ENCODE results near the gene ELMO1. TPM values are rescaled to one million over a fixed set of nuclear protein-coding genes. Genes with fewer than 3 reads are reported as not detected.

ELMO1 gene
- total RNA-seq, 1 experiment from 2014 or later = 7.8 TPM

GRCh38 chr7:37212051-37212450, 236.6 kb downstream of the ELMO1 start:
- H3K9me3 ChIP-seq (ENCODE audit: control insufficient read depth, low read depth, low read length) = no peaks in the 10 kb centered on the region
- Mint-ChIP-seq H3K36me3 (ENCODE audit: insufficient read depth in 1 of 3, low read depth in 3 of 3) (peaks cover 0 to 5% (median 2%) of the 10 kb centered on the region in 3 experiments; a peak in 1 of 7 replicates), H3K9me3 (no peaks in the 10 kb centered on the region)

More at GRCh38 chr7:37212051-37212450, 236.6 kb downstream of the ELMO1 start:
- Histone ChIP-seq H3K79me2 (ENCODE audit: insufficient read depth, low read length) (no peaks in the 10 kb centered on the region), H4K91ac (ENCODE audit: insufficient read length, low read depth, low read length) (no peak overlapping the region), H3K27ac (ENCODE audit: insufficient read length, low read depth, low read length) (no peak overlapping the region), H3K23ac (ENCODE audit: insufficient read length, low read depth, low read length) (no peak overlapping the region), H3T11ph (ENCODE audit: low read length) (no peak overlapping the region), H2BK120ac (ENCODE audit: low read depth, low read length, poor library complexity, severe bottlenecking) (no peak overlapping the region), H3K56ac (ENCODE audit: insufficient read length, low read depth, low read length) (no peak overlapping the region), H4K5ac (ENCODE audit: insufficient read length, low read depth, low read length) (no peak overlapping the region), H3K27me3 (ENCODE audit: insufficient read depth, low read length) (no peaks in the 10 kb centered on the region), H2BK20ac (ENCODE audit: low read depth, low read length, poor library complexity, severe bottlenecking) (no peak overlapping the region), H3K79me1 (ENCODE audit: insufficient read depth, low read depth, low read length, poor library complexity, severe bottlenecking) (no peaks in the 10 kb centered on the region), H2BK12ac (ENCODE audit: insufficient read length, low read depth, low read length) (no peak overlapping the region), H2AFZ (ENCODE audit: low read length) (no peak overlapping the region), H3K4ac (ENCODE audit: low read depth, low read length) (no peak overlapping the region), H3K4me2 (ENCODE audit: insufficient read depth, insufficient read length, low read length) (no peak overlapping the region), H3K9ac (ENCODE audit: extremely low read depth, insufficient read length, low read length) (no peak overlapping the region), H2AK5ac (ENCODE audit: insufficient read length, low read length) (no peak overlapping the region), H4K20me1 (ENCODE audit: control insufficient read depth, insufficient read depth, insufficient read length) (no peaks in the 10 kb centered on the region), H3K23me2 (ENCODE audit: insufficient read length, low read depth, low read length, poor library complexity, severe bottlenecking) (no peaks in the 10 kb centered on the region), H3K4me1 (ENCODE audit: insufficient read depth, low read length) (peaks cover 9% of the 10 kb centered on the region; the same call in 1 of the 2 replicates), H3K18ac (ENCODE audit: insufficient read length, low read depth, low read length) (no peak overlapping the region), H4K8ac (replicated peaks; ENCODE audit: insufficient read length, low read depth, low read length) (no peak overlapping the region), H2BK15ac (ENCODE audit: low read depth, low read length) (no peak overlapping the region), H3K14ac (ENCODE audit: insufficient read depth, low read length) (no peak overlapping the region), H2BK5ac (ENCODE audit: insufficient read length, low read length) (no peak overlapping the region)
- Mint-ChIP-seq H3K27ac (no peak overlapping the region), H3K4me3 (no peak overlapping the region), H3K27me3 (ENCODE audit: low read depth) (no peaks in the 10 kb centered on the region), H3K4me1 (peaks cover 23 to 28% of the 10 kb centered on the region in 2 experiments)
- no peak for DNase-seq
- TF ChIP-seq CTCF (conservative IDR thresholded peaks at IDR 0.05) = no peak
